Kidney (tissue), 14 donors: ENCODE results near the gene LAD1. TPM values are rescaled to one million over a fixed set of nuclear protein-coding genes. Genes with fewer than 3 reads are reported as not detected.

Experiments used
- DNase-seq, 5 donors: peaks; one replicate each; pipeline ENCODE4 v3.0.0-alpha.2; 2013 to 2020
- FAIRE-seq: peaks from 2 replicates; lab custom pipeline; 2012; peaks lifted over from hg19 to GRCh38; lab: Jason Lieb, UNC
- H3K27ac ChIP-seq, 2 donors: one replicate each; pipeline ENCODE4 v1.7.0; 2013; ENCODE audit warnings: low read depth in 2 of 2, low read length in 2 of 2, inconsistent platforms in 1 of 2
- H3K27me3 ChIP-seq: one replicate; pipeline ENCODE4 v1.7.1; 2013; ENCODE audit warnings: low read length, inconsistent platforms; ENCODE audit not compliant: control insufficient read depth, insufficient read depth
- H3K36me3 ChIP-seq, 3 donors: one replicate each; pipeline versions ENCODE4 v1.7.0 to v1.7.1; 2013; ENCODE audit warnings: low read length in 3 of 3, control low read depth in 1 of 3, inconsistent platforms in 1 of 3; ENCODE audit not compliant: insufficient read depth in 3 of 3, control insufficient read depth in 2 of 3
- H3K4me1 ChIP-seq, 3 donors: one replicate each; pipeline versions ENCODE4 v1.7.0 to v1.7.1; 2013; ENCODE audit warnings: low read length in 3 of 3, inconsistent platforms in 1 of 3, low read depth in 1 of 3; ENCODE audit not compliant: control insufficient read depth in 2 of 3, insufficient read depth in 2 of 3
- H3K4me3 ChIP-seq, 3 donors: one replicate each; pipeline versions ENCODE4 v1.7.0 to v1.8.1; 2013; ENCODE audit warnings: low read length in 3 of 3, control low read depth in 1 of 3, inconsistent platforms in 1 of 3
- H3K9ac ChIP-seq, 3 donors: one replicate each; pipeline versions ENCODE4 v1.7.0 to v1.7.1; 2013; ENCODE audit warnings: low read length in 3 of 3, control low read depth in 1 of 3, inconsistent platforms in 1 of 3
- H3K9me3 ChIP-seq, 3 donors: one replicate each; pipeline versions ENCODE4 v1.7.0 to v1.7.1; 2013; ENCODE audit warnings: low read length in 3 of 3, control low read depth in 1 of 3, inconsistent platforms in 1 of 3; ENCODE audit not compliant: control insufficient read depth in 2 of 3, insufficient read depth in 1 of 3
- intact Hi-C: fragments of 100-400 bp; cut with DNase I; formaldehyde crosslinking; loops from one replicate; pipeline ENCODE4 v1.11.1; 2022
- polyA plus RNA-seq: library from polyadenylated mRNA; stranded (reverse); fragments of 350-450 nt; fragmentation: Illumina TruSeq; extraction: RNeasy Lipid Tissue Mini Kit (QIAGEN cat#74804); gene quantifications from one replicate; pipeline ENCODE4 v1.2.3, GENCODE V29; 2014; ENCODE audit warnings: low read depth, low replicate concordance; ENCODE audit not compliant: insufficient read depth
- total RNA-seq: library from RNA; stranded (reverse); fragmentation: NEBNext Ultra II Directional; extraction: Animal tissue kit (Norgen Biotek cat#: 25700); gene quantifications from one replicate; pipeline ENCODE4 v1.2.1, GENCODE V29; 2021
- TF ChIP-seq, protein P1 (sequence below): IDR thresholded peaks from 3 replicates; pipeline ENCODE4 v1.5.1; 2012; ENCODE audit warnings: mild to moderate bottlenecking, moderate library complexity, borderline replicate concordance; ENCODE audit not compliant: insufficient read depth; ENCODE audit errors: extremely low read depth
- donor health status: control.
- donor health status: control.
- donor health status: control.
- donor health status: control.
- donor health status: control.
- donor health status: DM: yes; HTN: yes; CAD: no.
- donor health status: Normal renal cell carcinoma (clear cell type).

LAD1 gene
- total and polyA plus RNA-seq, 2 donors from 2014 or later = 70.7 to 72.6 TPM

DNA sequence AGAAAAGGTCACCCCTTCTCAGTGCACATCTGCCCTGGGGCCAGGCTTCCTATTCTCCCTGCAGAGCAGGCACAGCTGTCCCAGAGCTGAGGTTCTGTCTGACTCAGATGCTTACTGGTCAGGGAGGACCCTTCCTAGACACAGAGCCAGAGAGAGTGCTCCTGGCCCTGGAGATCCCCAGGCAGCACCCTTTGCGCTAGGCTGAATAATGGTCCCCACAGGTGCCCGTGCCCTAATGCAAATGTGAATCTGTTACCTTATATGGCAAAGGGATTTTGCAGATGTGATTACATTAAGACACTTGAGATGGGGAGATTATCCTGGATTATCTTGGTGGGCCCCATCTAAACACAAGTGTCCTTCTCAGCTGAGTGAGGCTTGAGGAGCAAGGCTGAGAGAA is 25.0 kb upstream of the LAD1 start:
- Histone ChIP-seq H3K9ac (no peak overlapping the region), H3K4me3 (no peak overlapping the region), H3K27ac (no peak overlapping the region), H3K4me1 (no peaks in the 10 kb centered on the region), H3K36me3 (no peaks in the 10 kb centered on the region), H3K27me3 (no peaks in the 10 kb centered on the region), H3K9me3 (no peaks in the 10 kb centered on the region)
- intact Hi-C loops = no loop called here
- DNase-seq (no peak), FAIRE-seq (no peak)
- TF ChIP-seq, protein P1, sequence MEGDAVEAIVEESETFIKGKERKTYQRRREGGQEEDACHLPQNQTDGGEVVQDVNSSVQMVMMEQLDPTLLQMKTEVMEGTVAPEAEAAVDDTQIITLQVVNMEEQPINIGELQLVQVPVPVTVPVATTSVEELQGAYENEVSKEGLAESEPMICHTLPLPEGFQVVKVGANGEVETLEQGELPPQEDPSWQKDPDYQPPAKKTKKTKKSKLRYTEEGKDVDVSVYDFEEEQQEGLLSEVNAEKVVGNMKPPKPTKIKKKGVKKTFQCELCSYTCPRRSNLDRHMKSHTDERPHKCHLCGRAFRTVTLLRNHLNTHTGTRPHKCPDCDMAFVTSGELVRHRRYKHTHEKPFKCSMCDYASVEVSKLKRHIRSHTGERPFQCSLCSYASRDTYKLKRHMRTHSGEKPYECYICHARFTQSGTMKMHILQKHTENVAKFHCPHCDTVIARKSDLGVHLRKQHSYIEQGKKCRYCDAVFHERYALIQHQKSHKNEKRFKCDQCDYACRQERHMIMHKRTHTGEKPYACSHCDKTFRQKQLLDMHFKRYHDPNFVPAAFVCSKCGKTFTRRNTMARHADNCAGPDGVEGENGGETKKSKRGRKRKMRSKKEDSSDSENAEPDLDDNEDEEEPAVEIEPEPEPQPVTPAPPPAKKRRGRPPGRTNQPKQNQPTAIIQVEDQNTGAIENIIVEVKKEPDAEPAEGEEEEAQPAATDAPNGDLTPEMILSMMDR = no peak

DNA sequence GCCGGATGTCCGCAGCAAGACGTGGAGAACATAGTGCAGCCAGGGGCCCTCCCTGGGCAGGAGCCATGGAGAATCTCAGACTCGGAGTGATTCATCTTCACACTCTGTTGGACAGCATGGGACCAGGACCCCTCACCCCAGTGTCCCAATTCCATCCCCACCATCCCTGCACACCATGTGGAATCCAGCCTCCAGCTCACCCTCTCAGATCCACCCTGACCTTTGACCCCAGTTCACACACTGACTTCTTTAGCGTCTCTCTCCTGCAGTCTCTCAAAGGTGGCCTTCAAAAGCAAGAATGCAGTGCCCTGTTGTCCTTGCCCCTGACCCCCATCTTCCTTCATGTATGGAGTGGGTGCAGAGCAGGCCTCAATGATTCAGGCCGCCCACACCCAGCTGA is 24.5 kb upstream of the LAD1 start:
- intact Hi-C loops = no loop called here
- Histone ChIP-seq H3K4me3 (no peak overlapping the region), H3K27me3 (no peaks in the 10 kb centered on the region), H3K36me3 (no peaks in the 10 kb centered on the region), H3K27ac (no peak overlapping the region), H3K9ac (no peak overlapping the region), H3K9me3 (no peaks in the 10 kb centered on the region), H3K4me1 (no peaks in the 10 kb centered on the region)
- FAIRE-seq (no peak), DNase-seq (no peak)
- TF ChIP-seq, protein P1 = no peak

DNA sequence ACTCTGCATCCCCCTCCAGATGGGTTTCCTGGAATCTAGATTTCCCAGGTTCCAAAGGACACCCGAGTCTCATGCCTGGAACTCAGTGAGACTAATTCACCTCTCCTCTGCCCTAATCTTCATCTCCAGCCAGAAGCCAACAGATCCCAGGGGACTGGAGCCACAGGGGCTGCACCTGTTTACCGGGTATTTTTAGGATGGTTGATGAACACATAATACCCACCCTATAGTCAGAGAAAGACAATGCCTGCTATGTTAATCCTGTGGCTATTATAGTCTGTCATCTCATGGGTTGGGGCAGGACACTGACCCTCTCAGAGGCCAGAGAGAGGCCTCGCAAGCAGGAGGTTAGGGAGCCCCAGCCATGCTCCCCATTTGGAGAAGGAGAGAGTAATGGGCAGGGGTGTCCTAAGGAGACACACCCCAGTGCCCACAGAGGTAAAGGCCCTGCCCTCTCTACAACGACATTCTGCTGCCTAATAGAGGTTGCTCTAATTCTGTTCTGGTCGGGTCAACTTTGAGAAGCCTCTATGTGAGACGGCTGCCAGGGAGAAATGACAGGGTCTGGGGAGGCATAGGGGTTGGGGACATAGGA is 23.4 kb upstream of the LAD1 start:
- Histone ChIP-seq H3K9ac (no peak overlapping the region), H3K36me3 (no peaks in the 10 kb centered on the region), H3K27ac (no peak overlapping the region), H3K9me3 (no peaks in the 10 kb centered on the region), H3K27me3 (no peaks in the 10 kb centered on the region), H3K4me1 (no peaks in the 10 kb centered on the region), H3K4me3 (no peak overlapping the region)
- DNase-seq (no peak), FAIRE-seq (no peak)
- intact Hi-C loops = no loop called here
- TF ChIP-seq, protein P1 = no peak

DNA sequence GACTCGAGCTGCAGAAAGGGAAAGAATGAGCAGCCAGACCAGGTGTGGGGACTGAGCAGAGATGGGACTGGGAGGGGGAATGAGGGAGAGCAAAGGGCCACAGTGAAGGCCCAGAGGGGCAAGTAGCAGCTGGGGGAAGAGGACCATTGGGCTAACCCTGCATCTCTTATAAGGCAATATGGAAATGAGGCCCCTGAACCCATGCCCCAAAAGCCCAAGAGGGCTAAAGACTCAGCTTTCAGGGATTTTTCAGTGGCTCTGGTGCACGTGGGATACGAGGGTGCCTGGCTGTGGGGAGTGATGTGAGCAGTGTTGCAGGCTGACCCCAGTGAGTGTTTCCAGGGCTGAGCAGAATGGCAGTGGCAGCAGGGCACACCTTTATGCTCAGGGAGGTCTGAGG is 22.9 kb upstream of the LAD1 start:
- H3K9ac ChIP-seq = no peak overlapping the region
- FAIRE-seq = no peak
- intact Hi-C loops = no loop called here

More for the DNA sequence above, 22.9 kb upstream of the LAD1 start:
- DNase-seq = no peak
- Histone ChIP-seq H3K27me3 (no peaks in the 10 kb centered on the region), H3K4me3 (no peak overlapping the region), H3K27ac (no peak overlapping the region), H3K36me3 (no peaks in the 10 kb centered on the region), H3K4me1 (no peaks in the 10 kb centered on the region), H3K9me3 (no peaks in the 10 kb centered on the region)
- TF ChIP-seq, protein P1 = no peak
